ENCODE data around the gene PAX6. TPM values are rescaled to one million over a fixed set of nuclear protein-coding genes. Genes with fewer than 3 reads are reported as not detected.

Gene PAX6
- total and polyA plus RNA-seq, 3 donors from 2014 or later, result 3.1 to 8.3 (median 4.1) TPM

GRCh38 chr11:31788085-31788484 is 23.0 kb downstream of the PAX6 start:
- intact Hi-C loops (cut with DNase I; ENCODE audit: low total_unique reads), result no loop called here
- Histone ChIP-seq H3K4me1 (no peaks in the 10 kb centered on the region), H3K4me3 (no peak overlapping the region), H3K36me3 (ENCODE audit: low read depth, missing control alignments) (no peaks in the 10 kb centered on the region), H3K27me3 (no peaks in the 10 kb centered on the region), H3K27ac (no peak overlapping the region), H3K9me3 (no peaks in the 10 kb centered on the region)
- 70 to 95% methylated on average over 3 of the region's 3 CpGs for WGBS, 2 donors
- DNase-seq, result no peak
- no peak for TF ChIP-seq CTCF (IDR thresholded peaks at IDR 0.05)

GRCh38 chr11:31786996-31787685 is 24.0 kb downstream of the PAX6 start:
- no peak for TF ChIP-seq CTCF (IDR thresholded peaks at IDR 0.05)
- no peak for TF ChIP-seq POLR2A (IDR thresholded peaks at IDR 0.05)
- WGBS, 2 donors, result 62 to 67% methylated on average over 16 of the region's 16 CpGs
- intact Hi-C loops (cut with DNase I; ENCODE audit: low total_unique reads), result no loop called here
- no peaks in the 10 kb centered on the region for H3K36me3 ChIP-seq (ENCODE audit: low read depth, missing control alignments)
- no peak overlapping the region for H3K27ac ChIP-seq
- H3K4me1 ChIP-seq, result no peaks in the 10 kb centered on the region
- H3K9me3 ChIP-seq, result no peaks in the 10 kb centered on the region
- no peak for DNase-seq
- H3K27me3 ChIP-seq, result no peaks in the 10 kb centered on the region
- H3K4me3 ChIP-seq, result no peak overlapping the region

GRCh38 chr11:31784611-31785010 is 26.5 kb downstream of the PAX6 start:
- intact Hi-C loops (cut with DNase I; ENCODE audit: low total_unique reads), result no loop called here
- no peaks in the 10 kb centered on the region for H3K4me1 ChIP-seq
- H3K9me3 ChIP-seq, result no peaks in the 10 kb centered on the region
- DNase-seq, result no peak
- TF ChIP-seq CTCF (IDR thresholded peaks at IDR 0.05) (no peak), POLR2A (IDR thresholded peaks at IDR 0.05) (no peak)
- WGBS, 2 donors, result 94 to 98% methylated on average over 2 of the region's 2 CpGs
- no peak overlapping the region for H3K27ac ChIP-seq
- no peaks in the 10 kb centered on the region for H3K27me3 ChIP-seq
- no peak overlapping the region for H3K4me3 ChIP-seq
- no peaks in the 10 kb centered on the region for H3K36me3 ChIP-seq (ENCODE audit: low read depth, missing control alignments)

GRCh38 chr11:31783252-31783651 is 27.9 kb downstream of the PAX6 start:
- Histone ChIP-seq H3K27me3 (no peaks in the 10 kb centered on the region), H3K9me3 (no peaks in the 10 kb centered on the region), H3K4me1 (no peaks in the 10 kb centered on the region), H3K4me3 (no peak overlapping the region), H3K36me3 (ENCODE audit: low read depth, missing control alignments) (no peaks in the 10 kb centered on the region), H3K27ac (no peak overlapping the region)
- 93 to 96% methylated on average over 6 of the region's 6 CpGs for WGBS, 2 donors
- no peak for TF ChIP-seq CTCF (IDR thresholded peaks at IDR 0.05)
- TF ChIP-seq POLR2A (IDR thresholded peaks at IDR 0.05), result no peak
- intact Hi-C loops (cut with DNase I; ENCODE audit: low total_unique reads), result no loop called here
- DNase-seq, result no peak

GRCh38 chr11:31782257-31782656 is 28.9 kb downstream of the PAX6 start:
- Histone ChIP-seq H3K27ac (no peak overlapping the region), H3K9me3 (no peaks in the 10 kb centered on the region), H3K4me3 (no peak overlapping the region), H3K27me3 (no peaks in the 10 kb centered on the region), H3K4me1 (no peaks in the 10 kb centered on the region), H3K36me3 (ENCODE audit: low read depth, missing control alignments) (no peaks in the 10 kb centered on the region)
- 64 to 71% methylated on average over 2 of the region's 2 CpGs for WGBS, 2 donors
- DNase-seq, result no peak
- intact Hi-C loops (cut with DNase I; ENCODE audit: low total_unique reads), result no loop called here
- TF ChIP-seq POLR2A (IDR thresholded peaks at IDR 0.05) (no peak), CTCF (IDR thresholded peaks at IDR 0.05) (no peak)

Data from testis (tissue), 3 donors.